Right lobe of liver (tissue), 6 donors: ENCODE measurements around the gene ELN. TPM values are rescaled to one million over a fixed set of nuclear protein-coding genes. Genes with fewer than 3 reads are reported as not detected.

Source experiments
- ATAC-seq, 4 donors: fragments of 200-7000 bp; cut with Tn5 transposase; one replicate each; pipeline ENCODE4 v1.9.1; 2020; ENCODE audit warnings: mild to moderate bottlenecking in 4 of 4, moderate library complexity in 4 of 4
- DNase-seq, 3 donors: peaks; one replicate each; pipeline ENCODE4 v3.0.0-alpha.2; 2020
- H3K27ac ChIP-seq, 3 donors: fragments of 200-600 bp; one replicate each; pipeline ENCODE4 v1.8.0; 2022
- H3K27me3 ChIP-seq, 2 donors: fragments of 200-600 bp; one replicate each; pipeline ENCODE4 v1.8.0; 2022
- H3K36me3 ChIP-seq, 4 donors: fragments of 200-600 bp; sonication (generic) in 1 of 4; one replicate each; pipeline versions ENCODE4 v1.5.1 to v1.8.0; 2017 to 2022; ENCODE audit warnings: control low read depth in 1 of 4
- H3K4me1 ChIP-seq, 4 donors: fragments of 200-600 bp; sonication (generic) in 1 of 4; one replicate each; pipeline versions ENCODE4 v1.5.1 to v1.8.0; 2017 to 2022; ENCODE audit warnings: control low read depth in 1 of 4
- H3K4me3 ChIP-seq, 3 donors: fragments of 200-600 bp; one replicate each; pipeline ENCODE4 v1.8.0; 2022
- H3K9me3 ChIP-seq, 4 donors: fragments of 200-600 bp; sonication (generic) in 1 of 4; one replicate each; pipeline versions ENCODE4 v1.5.1 to v1.8.0; 2017 to 2022; ENCODE audit warnings: control low read depth in 1 of 4
- CTCF ChIP-seq, 4 donors: fragments of 200-600 bp in 3 of 4; fragments of 450-650 bp in 1 of 4; IDR thresholded peaks; one replicate each; pipeline versions ENCODE4 v1.5.1 to v1.8.0; 2016 to 2022; ENCODE audit warnings: antibody characterized with exemption in 4 of 4, mild to moderate bottlenecking in 2 of 4
- POLR2A ChIP-seq: fragments of 450-650 bp; IDR thresholded peaks from one replicate; pipeline ENCODE4 v1.6.1; 2017; ENCODE audit warnings: antibody characterized with exemption, mild to moderate bottlenecking
- WGBS: methylation state at CpG from one replicate; pipeline ENCODE4 v1.1.6; 2018; ENCODE audit warnings: low coverage, low lambda C conversion rate; ENCODE audit not compliant: insufficient coverage; ENCODE audit errors: missing lambda C conversion rate; 5-methylcytosine and 5-hydroxymethylcytosine counted together
- intact Hi-C, 2 donors: fragments of 100-400 bp; cut with DNase I; formaldehyde crosslinking; loops; one replicate each; pipeline versions ENCODE4 v1.11.2 to v1.14.1; 2022
- total RNA-seq, 6 experiments: library from RNA; depleted of rRNA in 2 of 6; stranded (reverse); fragments of >200 nt in 2 of 6; fragmentation: NEBNext Ultra II Directional in 3 of 6; extraction: Animal tissue kit (Norgen Biotek cat#: 25700) in 3 of 6; gene quantifications; one replicate each; pipeline versions ENCODE4 v1.1.0 to v1.2.4, GENCODE V29; 2016 to 2023
- donor health status: DM: no; HTN: yes; CAD: no.
- donor health status: DM: no; HTN: no; CAD: no.
- donor health status: DM: no; HTN: no; CAD: no.
- donor health status: DM: no; HTN: yes; CAD: no.
- donor health status: DM: no; HTN: yes; CAD: no.

ELN gene
- total RNA-seq, 6 experiments from 2014 or later = 3.0 to 11.7 (median 5.3) TPM

GRCh38 chr7:73999664-74000435, 28.1 kb upstream of the ELN start:
- no peaks in the 10 kb centered on the region for H3K9me3 ChIP-seq
- H3K4me1 ChIP-seq = no peaks in the 10 kb centered on the region
- 67% methylated on average over 12 of the region's 26 CpGs for WGBS
- TF ChIP-seq POLR2A (no peak), CTCF (IDR thresholded peaks at IDR 0.05) (no peak)
- no peaks in the 10 kb centered on the region for H3K36me3 ChIP-seq
- no peaks in the 10 kb centered on the region for H3K27me3 ChIP-seq
- intact Hi-C loops = no loop called here
- no peak overlapping the region for H3K4me3 ChIP-seq
- no peak for DNase-seq
- H3K27ac ChIP-seq = no peak overlapping the region
- no peak for ATAC-seq

GRCh38 chr7:74000489-74001149, 27.4 kb upstream of the ELN start:
- no peak overlapping the region for H3K4me3 ChIP-seq
- no peak for DNase-seq
- no peak overlapping the region for H3K27ac ChIP-seq
- intact Hi-C loops = no loop called here
- H3K36me3 ChIP-seq = no peaks in the 10 kb centered on the region
- ATAC-seq = no peak
- no peaks in the 10 kb centered on the region for H3K27me3 ChIP-seq
- 70% methylated on average over 2 of the region's 17 CpGs for WGBS
- H3K4me1 ChIP-seq = no peaks in the 10 kb centered on the region
- no peak for TF ChIP-seq CTCF (IDR thresholded peaks at IDR 0.05)
- no peak for TF ChIP-seq POLR2A
- no peaks in the 10 kb centered on the region for H3K9me3 ChIP-seq

- Histone ChIP-seq H3K36me3 (no peaks in the 10 kb centered on the region), H3K4me1 (no peaks in the 10 kb centered on the region), H3K27ac (no peak overlapping the region), H3K27me3 (no peaks in the 10 kb centered on the region), H3K9me3 (no peaks in the 10 kb centered on the region), H3K4me3 (no peak overlapping the region)
- TF ChIP-seq CTCF (IDR thresholded peaks at IDR 0.05) (no peak), POLR2A (no peak)
- ATAC-seq (no peak), DNase-seq (no peak)
- no CpG with 5 or more reads among the region's 4 CpGs for WGBS
- intact Hi-C loops = no loop called here
These were observed 26.9 kb upstream of the ELN start for GRCh38 chr7:74001150-74001494.

- H3K4me1 ChIP-seq = no peaks in the 10 kb centered on the region
- WGBS = 53% methylated on average over 6 of the region's 16 CpGs
- H3K4me3 ChIP-seq = no peak overlapping the region
- intact Hi-C loops = no loop called here
- H3K27ac ChIP-seq = no peak overlapping the region
- H3K36me3 ChIP-seq = no peaks in the 10 kb centered on the region
- no peaks in the 10 kb centered on the region for H3K27me3 ChIP-seq
- H3K9me3 ChIP-seq = no peaks in the 10 kb centered on the region
- TF ChIP-seq CTCF (IDR thresholded peaks at IDR 0.05) (no peak), POLR2A (no peak)
- DNase-seq (no peak), ATAC-seq (peak in 3 of 4 donors; percentile 24 to 67 (median 55))
These were observed 25.4 kb upstream of the ELN start for GRCh38 chr7:74002474-74003017.
